Right lung (tissue), 5 donors: ENCODE results near the gene EIF3K. TPM values are rescaled to one million over a fixed set of nuclear protein-coding genes. Genes with fewer than 3 reads are reported as not detected.

Experiments used
- DNase-seq, 2 donors: peaks; one replicate each; pipeline ENCODE4 v3.0.0-alpha.2; 2013
- polyA plus RNA-seq, 5 donors: library from polyadenylated mRNA; unstranded; fragments of 120-200 nt; gene quantifications; one replicate each; pipeline versions ENCODE4 v1.2.1 to v1.2.3, GENCODE V29; 2013; ENCODE audit warnings: inconsistent platforms in 1 of 5, low replicate concordance in 1 of 5; ENCODE audit not compliant: insufficient read length in 5 of 5, insufficient read depth in 1 of 5

The EIF3K gene
- polyA plus RNA-seq, 5 donors, result 242 to 279 (median 270) TPM

DNA sequence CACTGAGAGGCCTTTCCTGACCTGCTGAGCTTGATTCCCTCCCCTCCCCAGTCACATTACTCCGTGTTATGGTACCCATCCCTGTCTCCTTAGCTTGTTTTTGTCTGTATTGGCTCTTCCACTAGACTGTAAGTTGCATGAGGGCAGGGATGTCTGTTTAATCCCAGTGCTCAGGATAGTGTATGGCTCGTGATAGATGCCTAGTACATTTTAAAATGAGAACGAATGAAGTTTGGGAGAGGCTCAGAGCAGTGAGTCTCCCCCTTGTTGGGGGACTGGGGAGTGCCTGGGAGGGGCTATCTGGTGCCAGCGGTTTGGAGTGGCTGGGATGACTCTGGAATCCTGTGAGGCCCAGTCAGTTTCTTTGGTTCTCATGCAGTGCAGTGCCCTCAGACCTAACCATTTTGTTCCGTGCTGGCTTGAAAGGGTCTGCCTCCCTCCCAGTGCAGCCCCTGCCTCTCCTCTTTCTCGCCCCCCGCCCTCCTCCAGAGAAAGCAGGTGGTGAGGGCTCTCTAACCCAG, 63.9 kb downstream of the EIF3K start:
- no peak for DNase-seq

DNA sequence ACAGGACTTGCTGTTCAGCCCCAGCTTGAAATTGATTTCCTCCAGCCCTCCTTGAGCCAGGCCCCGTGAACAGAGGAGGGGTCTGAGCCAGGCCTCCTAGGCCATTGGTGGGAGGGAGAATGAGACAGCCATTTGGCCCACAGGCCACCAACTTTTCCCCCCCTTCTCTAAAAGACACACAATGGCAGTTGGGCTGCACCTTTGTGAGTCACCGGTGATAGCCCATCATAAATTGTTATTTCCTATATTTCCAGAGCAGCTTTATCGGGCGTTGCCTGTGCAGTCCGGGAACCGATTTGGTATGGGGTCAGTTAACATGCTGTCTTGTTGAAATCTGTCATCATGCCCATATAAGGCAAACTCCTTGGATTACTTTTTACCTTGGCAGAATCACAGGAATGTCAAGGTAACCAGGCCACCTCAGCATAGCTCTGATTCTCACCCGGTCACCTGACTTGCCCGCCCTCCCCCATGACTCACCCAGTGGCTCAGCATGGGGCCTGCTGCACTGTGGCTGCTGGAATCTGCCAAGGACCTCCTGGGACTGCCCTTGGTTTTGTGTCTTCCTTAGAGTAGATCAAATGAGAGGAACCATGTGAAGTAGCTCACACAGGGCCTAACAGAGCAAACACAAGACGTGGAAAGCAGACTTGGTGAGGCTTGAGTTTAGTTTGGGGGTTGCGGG, 64.5 kb downstream of the EIF3K start:
- DNase-seq, result peak; percentile 66 to 68

DNA sequence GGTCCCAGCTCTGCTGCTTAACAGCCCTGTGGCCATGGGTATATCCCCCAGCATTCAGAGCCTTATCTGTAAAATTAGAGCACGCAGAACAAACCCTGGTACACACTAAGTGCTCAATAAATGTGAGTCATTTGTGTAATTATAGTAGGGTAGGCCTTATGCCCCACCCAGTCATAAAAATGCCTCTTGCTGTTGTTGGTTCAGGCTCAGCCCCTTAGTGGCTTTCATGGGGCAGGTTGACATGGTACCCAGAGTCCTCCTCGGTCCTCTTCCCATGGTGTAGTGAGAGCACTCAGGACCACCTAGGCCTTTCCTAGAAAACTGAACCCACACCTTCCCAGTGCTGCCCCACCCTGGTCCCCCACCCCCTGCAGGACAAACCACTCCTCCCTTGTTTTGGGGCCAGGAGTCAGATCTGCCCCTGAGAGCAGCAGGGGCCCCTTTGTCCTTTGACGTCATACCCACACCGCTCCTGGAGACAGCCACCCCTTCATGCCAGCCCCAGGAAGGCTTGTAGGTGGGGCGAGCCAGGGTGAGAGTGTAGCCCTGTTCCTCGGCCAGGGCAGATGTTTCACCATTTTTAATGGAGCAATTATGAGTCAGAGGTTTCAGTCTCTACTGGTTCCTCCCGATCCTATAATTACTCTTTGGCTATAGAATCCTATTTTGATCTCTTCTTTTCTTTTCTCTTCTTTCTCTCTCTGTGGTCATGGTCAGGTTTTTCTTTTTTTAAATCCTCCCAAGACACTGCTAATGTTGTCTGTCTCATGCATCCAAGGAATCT, 65.3 kb downstream of the EIF3K start:
- DNase-seq, result no peak

DNA sequence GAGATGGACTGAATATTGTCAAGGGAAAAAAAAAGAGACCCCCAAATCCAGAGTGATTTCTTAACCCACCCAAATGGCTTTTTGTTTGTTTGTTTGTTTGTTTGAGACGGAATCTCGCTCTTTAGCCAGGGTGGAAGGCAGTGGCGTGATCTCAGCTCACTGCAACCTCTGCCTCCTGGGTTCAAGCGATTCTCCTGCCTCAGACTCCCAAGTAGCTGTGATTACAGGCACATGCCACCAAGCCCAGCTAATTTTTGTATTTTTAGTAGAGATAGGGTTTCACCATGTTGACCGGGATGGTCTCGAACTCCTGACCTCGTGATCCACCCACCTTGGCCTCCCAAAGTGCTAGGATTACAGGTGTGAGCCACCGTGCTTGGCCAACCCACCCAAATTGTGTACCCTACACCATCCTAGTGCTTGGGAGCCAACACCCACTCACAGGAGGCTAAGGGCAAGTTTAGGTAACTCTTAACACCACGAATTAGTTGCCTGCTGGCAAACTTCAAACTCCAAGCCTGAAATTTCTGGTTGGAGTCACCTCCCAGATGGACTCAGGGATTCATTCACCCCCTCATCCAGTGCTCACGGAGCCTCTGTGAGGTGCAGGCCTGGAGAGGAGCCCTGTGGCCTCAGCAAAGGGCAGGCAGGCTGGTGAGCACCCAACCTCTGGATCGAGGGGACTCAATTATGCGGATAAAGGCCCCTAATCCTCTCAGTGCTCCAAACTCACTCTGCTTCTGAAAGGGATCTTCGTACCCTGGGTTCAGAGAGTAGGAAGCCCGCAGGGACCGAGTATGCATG, 66.1 kb downstream of the EIF3K start:
- no peak for DNase-seq

DNA sequence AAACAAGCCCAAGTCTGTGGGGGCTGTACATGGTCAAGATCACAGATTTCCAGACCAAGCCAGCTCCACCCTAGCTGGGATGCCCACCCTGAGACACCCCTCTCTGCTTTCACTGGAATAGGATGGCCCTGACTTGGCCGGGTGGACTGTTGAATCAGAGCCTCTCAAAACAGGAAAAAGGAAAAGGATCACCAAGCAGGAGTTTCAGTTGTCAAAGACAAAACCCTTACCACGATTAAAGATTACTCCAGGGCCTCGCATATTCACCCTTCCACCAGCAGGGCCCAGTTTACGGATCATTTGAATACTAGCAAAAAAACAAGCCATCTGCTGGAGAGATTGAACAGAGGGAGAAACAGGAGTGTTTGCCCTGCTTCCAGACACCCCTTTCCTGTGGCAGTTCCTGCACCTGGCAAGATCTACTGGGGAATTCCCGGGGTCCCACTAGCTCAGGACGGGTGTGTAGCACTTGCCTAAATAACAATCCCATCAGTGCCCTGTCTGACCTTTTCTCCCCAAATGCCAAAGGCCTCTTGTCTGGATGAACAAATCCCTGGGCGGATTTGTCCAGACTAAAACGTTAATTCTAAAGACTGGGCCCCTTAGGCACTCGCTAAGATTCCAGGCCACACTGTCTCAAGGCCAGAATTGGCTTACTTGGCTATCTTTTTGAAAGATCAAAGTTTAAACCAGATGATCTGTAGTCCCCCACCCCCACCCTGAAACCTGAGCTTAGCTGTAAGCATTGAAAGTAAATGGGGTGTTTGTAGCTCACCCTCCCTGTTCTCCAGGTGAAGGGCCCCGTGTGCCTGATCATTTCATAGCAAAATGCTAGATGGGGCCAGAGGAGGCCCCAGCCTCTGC, 66.9 kb downstream of the EIF3K start:
- DNase-seq, result no peak

DNA sequence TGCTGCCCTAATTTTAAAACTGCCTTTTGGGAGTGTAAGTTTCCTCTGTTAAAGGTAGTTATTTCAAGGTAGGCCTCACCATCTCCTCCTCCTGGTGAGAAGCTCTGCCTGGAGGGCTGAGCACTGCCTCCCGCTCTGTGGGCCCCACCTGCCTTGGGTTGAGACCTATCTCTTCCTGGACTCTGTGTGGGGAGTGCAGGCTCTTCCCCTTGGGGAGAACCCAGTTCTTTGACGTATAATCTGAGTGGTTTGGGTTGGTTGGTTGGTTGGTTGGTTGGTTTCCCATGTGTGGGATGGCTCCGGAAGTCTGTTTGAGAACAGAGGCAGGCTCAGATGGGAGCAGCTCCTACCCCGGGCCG, 67.5 kb downstream of the EIF3K start:
- no peak for DNase-seq

Other genes with a start within 250 kb of the EIF3K start
- 100 to 1,000 TPM; 116 to 163 (median 134) TPM for gene PSMD8, start 244.6 kb upstream of the EIF3K start, polyA plus RNA-seq
- under 1 TPM in 4 of 5 donors, not detected in 1; 0.06 to 0.79 (median 0.51) TPM for gene GGN, start 231.2 kb upstream of the EIF3K start, polyA plus RNA-seq
- gene SPRED3, start 230.5 kb upstream of the EIF3K start, polyA plus RNA-seq, result under 1 TPM; 0.19 to 0.67 (median 0.41) TPM
- 10 to 100 TPM; 15.1 to 22.6 (median 19.1) TPM for gene FAM98C, start 216.1 kb upstream of the EIF3K start, polyA plus RNA-seq
- 1 to 10 TPM; 1.7 to 3.4 (median 2.3) TPM for gene RASGRP4, start 193.0 kb upstream of the EIF3K start, polyA plus RNA-seq
- 10 to 100 TPM in 1 of 5 donors, 1 to 10 TPM in 4; 2.0 to 24.3 (median 3.7) TPM for gene RYR1, start 185.5 kb upstream of the EIF3K start, polyA plus RNA-seq
- gene MAP4K1, start 1.2 kb upstream of the EIF3K start, polyA plus RNA-seq, result 1 to 10 TPM; 2.6 to 5.2 (median 4.2) TPM
- gene ACTN4, start 28.5 kb downstream of the EIF3K start, polyA plus RNA-seq, result 100 to 1,000 TPM; 331 to 403 (median 384) TPM
- 1 to 10 TPM; 2.4 to 5.7 (median 3.6) TPM for gene CAPN12, start 125.3 kb downstream of the EIF3K start, polyA plus RNA-seq
- 1 to 10 TPM in 2 of 5 donors, under 1 TPM in 2, not detected in 1; 0.26 to 2.2 (median 1.2) TPM for gene LGALS7, start 154.3 kb downstream of the EIF3K start, polyA plus RNA-seq
- gene LGALS7B, start 170.0 kb downstream of the EIF3K start, polyA plus RNA-seq, result 1 to 10 TPM in 3 of 5 donors, under 1 TPM in 1, not detected in 1; 0.71 to 1.2 (median 1.1) TPM
- gene LGALS4, start 193.8 kb downstream of the EIF3K start, polyA plus RNA-seq, result 1 to 10 TPM in 4 of 5 donors, under 1 TPM in 1; 0.83 to 4.7 (median 2.5) TPM
- 100 to 1,000 TPM in 3 of 5 donors, 10 to 100 TPM in 2; 86.0 to 132 (median 117) TPM for gene ECH1, start 212.6 kb downstream of the EIF3K start, polyA plus RNA-seq
- gene HNRNPL, start 230.8 kb downstream of the EIF3K start, polyA plus RNA-seq, result 100 to 1,000 TPM; 370 to 435 (median 405) TPM